GM23248 (cell line): ENCODE measurements around the gene OSBP2.

Experiments
- EZH2 ChIP-seq: fragments of 200-600 bp; sonication (generic); IDR thresholded peaks from 2 replicates; pipeline ENCODE4 v1.6.1; 2018; ENCODE audit warnings: antibody characterized with exemption, mild to moderate bottlenecking; ENCODE audit not compliant: insufficient read depth, poor library complexity, severe bottlenecking
- EZH2phosphoT487 ChIP-seq: fragments of 200-600 bp; sonication (generic); IDR thresholded peaks from 2 replicates; pipeline ENCODE4 v1.6.1; 2018; ENCODE audit warnings: antibody characterized with exemption, moderate library complexity, mild to moderate bottlenecking, low read depth; ENCODE audit not compliant: insufficient read depth

GRCh38 chr22:30680991-30681770, 13.5 kb upstream of the OSBP2 start:
- TF ChIP-seq EZH2 (no peak), EZH2phosphoT487 (no peak)
